ENCODE results near the gene KRTAP10-5. TPM values are rescaled to one million over a fixed set of nuclear protein-coding genes. Genes with fewer than 3 reads are reported as not detected.

The KRTAP10-5 gene
- total and polyA plus RNA-seq, 9 of the 15 experiments (the other 6 are each of a cell fraction or from before 2014, with no cell fraction given): not detected

DNA sequence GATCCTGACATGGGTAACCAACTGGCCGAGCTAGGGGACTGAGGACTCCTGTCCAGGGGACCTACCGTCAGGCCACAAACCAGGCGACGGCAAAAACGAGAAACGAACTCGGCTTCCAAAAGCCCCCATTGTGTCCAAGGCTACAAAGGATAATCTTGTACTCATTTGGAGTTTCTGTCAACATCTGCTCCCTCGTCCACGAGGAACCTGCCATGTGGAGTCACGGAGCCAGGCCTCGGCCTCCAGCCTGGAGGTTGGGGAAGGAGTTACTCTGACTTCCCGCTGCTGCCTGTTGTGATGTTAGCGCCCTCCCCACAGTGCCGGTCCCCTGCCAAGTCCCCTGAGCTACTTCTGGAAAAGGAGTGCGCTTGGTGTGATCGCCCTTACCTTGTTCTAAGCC, 47.7 kb downstream of the KRTAP10-5 start (continued):
- TF ChIP-seq ZNF146 (CRISPR knock-in tag; IDR thresholded peaks at IDR 0.05; ENCODE audit: unreplicated experiment) (no peak), NR2C1 (IDR thresholded peaks at IDR 0.05) (no peak), NR2C1 (tag; IDR thresholded peaks at IDR 0.05) (no peak), ZNF431 (CRISPR knock-in tag; IDR thresholded peaks at IDR 0.05) (no peak)
- TF ChIP-seq, protein P1, sequence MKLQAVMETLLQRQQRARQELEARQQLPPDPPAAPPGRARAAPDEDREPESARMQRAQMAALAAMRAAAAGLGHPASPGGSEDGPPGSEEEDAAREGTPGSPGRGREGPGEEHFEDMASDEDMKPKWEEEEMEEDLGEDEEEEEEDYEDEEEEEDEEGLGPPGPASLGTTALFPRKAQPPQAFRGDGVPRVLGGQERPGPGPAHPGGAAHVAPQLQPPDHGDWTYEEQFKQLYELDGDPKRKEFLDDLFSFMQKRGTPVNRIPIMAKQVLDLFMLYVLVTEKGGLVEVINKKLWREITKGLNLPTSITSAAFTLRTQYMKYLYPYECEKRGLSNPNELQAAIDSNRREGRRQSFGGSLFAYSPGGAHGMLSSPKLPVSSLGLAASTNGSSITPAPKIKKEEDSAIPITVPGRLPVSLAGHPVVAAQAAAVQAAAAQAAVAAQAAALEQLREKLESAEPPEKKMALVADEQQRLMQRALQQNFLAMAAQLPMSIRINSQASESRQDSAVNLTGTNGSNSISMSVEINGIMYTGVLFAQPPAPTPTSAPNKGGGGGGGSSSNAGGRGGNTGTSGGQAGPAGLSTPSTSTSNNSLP (IDR thresholded peaks at IDR 0.05; ENCODE audit: borderline replicate concordance, low read depth, low read length): no peak

DNA sequence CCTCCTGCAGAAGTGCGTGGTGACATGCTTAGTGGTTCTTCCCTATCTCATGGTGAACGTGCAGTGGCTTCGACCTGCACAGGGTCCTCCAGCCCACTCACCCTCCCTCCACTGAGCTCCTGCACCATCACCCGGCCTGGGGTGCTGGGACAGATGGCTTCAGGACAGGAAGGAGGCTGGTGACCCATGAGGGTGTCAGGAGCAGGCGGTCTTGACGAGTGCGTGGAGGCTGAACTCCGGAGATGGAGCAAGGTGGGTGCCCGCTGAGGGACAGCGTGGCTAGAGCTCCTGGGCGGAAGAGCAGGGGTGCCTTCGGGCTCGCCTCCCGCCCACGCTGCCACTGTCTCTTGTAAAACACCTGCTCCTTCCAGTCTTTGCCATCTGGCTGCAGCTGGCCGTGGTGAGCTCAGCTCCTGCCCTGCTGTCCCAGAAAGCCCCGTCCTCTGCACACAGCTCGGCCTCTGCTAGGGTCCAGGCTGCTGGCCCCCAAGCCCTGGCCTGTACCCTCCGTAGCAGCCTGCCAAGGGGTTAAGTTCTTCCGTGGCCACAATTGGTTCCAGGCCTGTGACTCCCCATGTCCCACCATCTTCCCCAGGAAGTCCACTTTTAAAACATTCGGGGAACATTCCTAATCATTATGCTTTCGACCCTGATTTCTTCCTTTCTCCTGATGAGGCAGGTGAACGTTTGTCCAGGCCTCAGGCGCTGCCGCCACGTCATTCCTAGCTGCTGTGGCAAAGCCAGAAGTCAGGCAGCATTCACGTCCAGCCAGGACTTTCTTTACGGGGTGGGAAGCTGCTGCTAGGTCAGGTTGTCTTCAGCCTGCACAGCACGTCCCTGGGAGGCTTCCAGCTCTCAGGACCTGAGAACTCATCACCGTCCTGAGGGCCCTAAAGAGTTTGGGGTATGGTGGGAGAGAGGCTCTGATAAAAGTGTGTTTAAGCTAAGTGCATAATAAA, 48.5 kb downstream of the KRTAP10-5 start:
- ATAC-seq (no peak), FAIRE-seq (no peak), DNase-seq (ENCODE audit: extremely low read depth in 1 of 4, low spot score in 3 of 4) (no peak)
- no peaks in the 10 kb centered on the region; the same call in 1 of the 2 replicates for H3K9me3 ChIP-seq (replicated peaks; ENCODE audit: control insufficient read depth, insufficient read depth, low read depth, low read length)
- no peak overlapping the region for H3K4me3 ChIP-seq
- H3K36me3 ChIP-seq (ENCODE audit: control insufficient read depth, insufficient read depth, low read length): no peaks in the 10 kb centered on the region
- H3K27me3 ChIP-seq (ENCODE audit: control insufficient read depth in 2 of 2, insufficient read depth in 2 of 2, low read length in 2 of 2): peaks cover 42 to 64% of the 10 kb centered on the region in 2 experiments
- intact Hi-C loops (cut with micrococcal nuclease) (no loop called here), in situ Hi-C loops (cut with MboI) (no loop called here)
- CTCF ChIA-PET (ENCODE audit: low intra/inter-chr PET ratio): no interaction called here
- peaks cover 16% of the 10 kb centered on the region; the same call in 1 of the 2 replicates for H4K20me1 ChIP-seq (replicated peaks; ENCODE audit: control insufficient read depth, insufficient read depth, low read length)
- WGBS (ENCODE audit: insufficient coverage, low coverage, missing lambda C conversion rate): 3% methylated on average over 27 of the region's 30 CpGs
- BruUV-seq (replicated peaks): no TSS peak
- POLR2A ChIA-PET: interaction anchor here (0.7 to 1.4 kb wide), 3 partner anchors 14 to 25 kb away, joined by 3 read pairs; no protein-coding TSS in a partner anchor
- no peak overlapping the region for H3K27ac ChIP-seq (ENCODE audit: extremely low read depth, low read depth, low read length)
- H3K4me2 ChIP-seq (ENCODE audit: insufficient read depth, low read length): no peak overlapping the region
- no peak overlapping the region for H2AFZ ChIP-seq (ENCODE audit: low read depth, low read length)
- no peaks in the 10 kb centered on the region for H3K79me2 ChIP-seq (ENCODE audit: control insufficient read depth, insufficient read depth, low read length)
- H3K9ac ChIP-seq (ENCODE audit: insufficient read depth in 1 of 2, low read depth in 2 of 2, low read length in 2 of 2): no peak overlapping the region
- H3K4me1 ChIP-seq (replicated peaks in 1 of 2; ENCODE audit: control insufficient read depth in 2 of 2, insufficient read depth in 2 of 2, low read length in 2 of 2): peaks cover 0 to 16% of the 10 kb centered on the region in 2 experiments; a peak in 2 of 5 replicates
- TF ChIP-seq ZNF584 (CRISPR knock-in tag; IDR thresholded peaks at IDR 0.05; ENCODE audit: low read depth): no peak
- no peak for TF ChIP-seq DACH1 (IDR thresholded peaks at IDR 0.05; ENCODE audit: partially characterized antibody)
- peak; percentile 29; the same call in 1 of the 2 replicates for TF ChIP-seq EGR1 (conservative IDR thresholded peaks at IDR 0.05)
- TF ChIP-seq TRIM28 (IDR thresholded peaks at IDR 0.05): no peak
- peak; percentile 40; the same call in 1 of the 2 replicates for TF ChIP-seq NFIC (IDR thresholded peaks at IDR 0.05)
- 0 out of 2 replicates have a peak, but pooled peaks have one; percentile 20 for TF ChIP-seq OTX1 (CRISPR knock-in tag; IDR thresholded peaks at IDR 0.05)
- TF ChIP-seq MAZ (CRISPR knock-in tag; conservative IDR thresholded peaks at IDR 0.05 in 1 of 2, IDR thresholded peaks at IDR 0.05 in 1 of 2): 0 out of 4 replicates have a peak, but pooled peaks of 1 of the 2 experiments have one; percentile 24
- TF ChIP-seq ZFP1 (CRISPR knock-in tag; IDR thresholded peaks at IDR 0.05): no peak
- H3K9me1 ChIP-seq (ENCODE audit: control insufficient read depth, insufficient read depth, low read length): no peaks in the 10 kb centered on the region
